Mucosa of gallbladder (tissue), 1 donor: ENCODE results near the gene SIGLECL1. TPM values are rescaled to one million over a fixed set of nuclear protein-coding genes. Genes with fewer than 3 reads are reported as not detected.
"Not testable (repeated sequence)": the region's sequence is repeated elsewhere in the genome, so short reads cannot be mapped to it uniquely, and the experiment has no call there.

Experiments
- DNase-seq: peaks from one replicate; pipeline ENCODE4 v3.0.0-alpha.2; 2020; ENCODE audit warnings: low spot score
- total RNA-seq: library from RNA; stranded (reverse); gene quantifications from one replicate; pipeline ENCODE4 v1.2.1, GENCODE V29; 2021
- donor health status: DM: no; HTN: no; CAD: no.

SIGLECL1 gene
- total RNA-seq = not detected

- DNase-seq = no peak
These were observed at the start of gene SIGLECL1 for GRCh38 chr19:51250786-51251467. SIGLECL1 (plus strand) TSS chr19:51251080; CDS start chr19:51264073, 12,993 bp downstream.

GRCh38 chr19:51201712-51202111 lies 49.2 kb upstream of the SIGLECL1 start:
- DNase-seq = no peak

GRCh38 chr19:51203916-51204315 lies 47.0 kb upstream of the SIGLECL1 start:
- no peak for DNase-seq

- no peak for DNase-seq
These were observed 46.6 kb upstream of the SIGLECL1 start for GRCh38 chr19:51204321-51204720.

- DNase-seq = no peak
These were observed 43.1 kb upstream of the SIGLECL1 start for GRCh38 chr19:51207747-51208146.

GRCh38 chr19:51210191-51210784 lies 40.6 kb upstream of the SIGLECL1 start:
- DNase-seq = no peak

- peak; percentile 16 for DNase-seq
These were observed 40.0 kb upstream of the SIGLECL1 start for GRCh38 chr19:51210874-51211361.

- DNase-seq = no peak
These were observed 39.0 kb upstream of the SIGLECL1 start for GRCh38 chr19:51211833-51212232.

- DNase-seq = no peak
These were observed 31.6 kb upstream of the SIGLECL1 start for GRCh38 chr19:51219307-51219706.

GRCh38 chr19:51219971-51220370 lies 30.9 kb upstream of the SIGLECL1 start:
- DNase-seq = no peak

- DNase-seq = no peak
These were observed 29.9 kb upstream of the SIGLECL1 start for GRCh38 chr19:51220996-51221395.

GRCh38 chr19:51224163-51224641 lies 26.7 kb upstream of the SIGLECL1 start:
- DNase-seq = no peak

- DNase-seq = not testable (repeated sequence)
These were observed 25.9 kb upstream of the SIGLECL1 start, which contains the start of gene CD33 for GRCh38 chr19:51224898-51225393. CD33 (plus strand) TSS chr19:51225080; CDS start chr19:51225119, 39 bp downstream.

- no peak for DNase-seq
These were observed 24.8 kb upstream of the SIGLECL1 start for GRCh38 chr19:51226067-51226466.

GRCh38 chr19:51227326-51227725 lies 23.6 kb upstream of the SIGLECL1 start:
- no peak for DNase-seq

GRCh38 chr19:51227966-51228365 lies 22.9 kb upstream of the SIGLECL1 start:
- no peak for DNase-seq

GRCh38 chr19:51240866-51241265 lies 10.0 kb upstream of the SIGLECL1 start:
- no peak for DNase-seq

GRCh38 chr19:51242881-51243630 lies 7.8 kb upstream of the SIGLECL1 start:
- DNase-seq = no peak

GRCh38 chr19:51246164-51246552 lies 4.7 kb upstream of the SIGLECL1 start:
- DNase-seq = no peak

GRCh38 chr19:51247972-51248590 lies 2.8 kb upstream of the SIGLECL1 start:
- no peak for DNase-seq

GRCh38 chr19:51251468-51251820 lies 564 bp downstream of the SIGLECL1 start:
- no peak for DNase-seq
